GM18505 (cell line): Measurements from ENCODE around the gene SBK1.

Source experiments
- ATAC-seq: cut with Tn5 transposase; IDR thresholded peaks from one replicate; pipeline ENCODE4 v1.9.1; 2021; ENCODE audit not compliant: unreplicated experiment
- POLR2A ChIP-seq: IDR thresholded peaks from 4 replicates; pipeline ENCODE4 v1.6.1; 2011; ENCODE audit warnings: borderline replicate concordance; ENCODE audit not compliant: insufficient read depth, insufficient read length; ENCODE audit errors: extremely low read depth

Gene SBK1

DNA sequence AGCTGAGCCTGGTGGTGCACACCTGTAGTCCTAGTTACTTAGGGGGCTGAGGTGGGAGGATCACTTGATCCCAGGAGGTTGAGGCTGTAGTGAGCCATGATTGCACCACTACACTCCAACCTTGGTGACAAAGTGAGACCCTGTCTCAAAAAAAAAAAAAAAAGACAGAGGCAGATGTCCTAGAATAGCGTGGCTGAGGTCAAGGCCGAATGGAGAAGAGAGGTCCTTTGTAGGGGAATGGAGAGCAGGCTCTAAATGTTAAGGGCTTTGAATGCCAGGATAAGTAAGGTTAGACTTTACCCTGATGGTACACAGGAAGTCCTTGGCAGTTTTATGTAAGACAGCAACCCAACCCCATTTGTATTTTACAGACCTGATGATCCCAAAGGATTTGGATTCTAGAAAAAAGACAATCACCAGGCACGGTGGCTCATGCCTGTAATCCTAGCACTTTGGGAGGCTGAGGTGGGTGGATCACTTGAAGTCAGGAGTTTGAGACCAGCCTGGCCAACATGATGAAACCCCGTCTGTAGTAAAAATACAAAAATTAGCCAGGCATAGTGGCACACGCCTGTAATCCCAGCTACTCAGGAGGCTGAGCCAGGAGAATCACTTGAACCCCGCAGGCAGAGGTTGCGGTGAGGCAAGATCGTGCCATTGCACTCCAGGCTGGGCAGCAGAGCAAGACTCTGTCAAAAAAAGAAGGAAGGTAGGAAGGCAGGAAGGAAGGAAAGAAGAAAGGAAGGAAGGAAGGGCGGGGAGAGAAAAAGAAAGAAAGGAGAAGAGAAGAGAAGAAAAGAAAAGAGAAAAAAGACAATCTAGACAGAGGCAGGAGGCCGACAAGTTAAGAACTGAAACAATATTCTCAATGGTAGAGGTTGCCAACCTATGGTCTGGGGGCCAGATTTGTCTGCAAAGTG is 2.1 kb upstream of the SBK1 start:
- no peak for TF ChIP-seq POLR2A
- no peak for ATAC-seq

- ATAC-seq = no peak
- no peak for TF ChIP-seq POLR2A
Measured at GRCh38 chr16:28290859-28291254, 1.5 kb upstream of the SBK1 start.

- no peak for TF ChIP-seq POLR2A
- ATAC-seq = peak; percentile 15
Measured at GRCh38 chr16:28292731-28293600, 641 bp downstream of the SBK1 start.

- no peak for TF ChIP-seq POLR2A
- ATAC-seq = no peak
Measured at GRCh38 chr16:28293601-28293960, 1.3 kb downstream of the SBK1 start.

DNA sequence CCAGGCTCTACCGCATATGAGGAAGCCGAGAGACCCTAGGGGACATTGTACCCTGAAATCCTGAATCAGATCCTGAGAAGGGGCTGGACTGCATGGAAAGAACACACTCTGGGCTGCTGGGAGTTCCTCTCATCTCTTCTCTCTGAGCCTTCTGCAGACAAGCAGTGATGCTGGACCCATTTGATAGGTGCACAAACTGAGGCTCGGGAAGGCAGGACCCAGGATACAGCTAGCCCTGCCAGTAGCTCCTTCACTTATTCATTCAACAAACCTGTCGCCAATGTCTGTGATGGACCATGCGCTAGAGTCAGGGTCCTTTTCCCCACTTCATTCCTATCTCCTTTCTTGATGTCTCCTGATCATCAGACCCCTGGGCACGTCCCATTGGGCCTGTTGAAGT is 1.9 kb downstream of the SBK1 start:
- ATAC-seq = no peak
- no peak for TF ChIP-seq POLR2A

- no peak for TF ChIP-seq POLR2A
- no peak for ATAC-seq
Measured at GRCh38 chr16:28295276-28295675, 3.0 kb downstream of the SBK1 start.

- no peak for TF ChIP-seq POLR2A
- no peak for ATAC-seq
Measured at GRCh38 chr16:28297308-28297707, 5.0 kb downstream of the SBK1 start.

DNA sequence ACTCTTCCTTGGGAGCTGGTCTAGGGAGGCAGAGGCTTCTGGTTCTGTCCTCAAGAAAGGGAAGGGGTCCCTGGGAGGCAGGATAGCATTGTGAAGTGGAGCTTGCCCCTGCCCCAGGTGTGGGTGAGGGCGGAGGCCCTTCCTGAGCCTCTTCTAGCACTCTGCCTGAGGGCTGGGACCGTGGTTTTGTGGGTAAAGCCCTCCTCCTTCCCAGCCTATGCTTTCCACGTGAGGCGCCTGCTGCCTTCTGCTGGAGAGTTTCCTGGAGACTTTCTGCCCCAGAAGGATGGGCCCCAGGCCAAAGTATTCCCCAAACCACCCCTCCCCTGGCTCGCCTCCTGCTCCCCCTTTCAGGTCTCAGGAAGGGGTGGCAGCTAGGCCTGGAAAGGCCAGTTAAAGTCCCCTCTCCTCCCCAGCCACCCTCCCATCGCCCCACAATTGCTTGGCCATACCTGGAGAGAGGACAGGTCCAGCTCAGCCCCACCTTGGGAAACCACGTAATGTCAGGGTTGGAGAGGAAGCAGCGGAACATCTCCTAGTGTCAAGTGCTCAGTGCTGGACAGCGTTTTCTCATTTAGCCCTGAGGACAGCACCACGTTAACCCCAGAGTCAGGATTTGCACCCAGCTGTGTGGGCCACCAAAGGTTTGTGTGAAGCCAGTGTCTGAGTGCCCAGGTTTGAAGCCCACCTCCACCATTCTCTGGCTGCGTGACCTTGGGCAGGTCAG is 5.6 kb downstream of the SBK1 start:
- no peak for ATAC-seq
- TF ChIP-seq POLR2A = no peak

DNA sequence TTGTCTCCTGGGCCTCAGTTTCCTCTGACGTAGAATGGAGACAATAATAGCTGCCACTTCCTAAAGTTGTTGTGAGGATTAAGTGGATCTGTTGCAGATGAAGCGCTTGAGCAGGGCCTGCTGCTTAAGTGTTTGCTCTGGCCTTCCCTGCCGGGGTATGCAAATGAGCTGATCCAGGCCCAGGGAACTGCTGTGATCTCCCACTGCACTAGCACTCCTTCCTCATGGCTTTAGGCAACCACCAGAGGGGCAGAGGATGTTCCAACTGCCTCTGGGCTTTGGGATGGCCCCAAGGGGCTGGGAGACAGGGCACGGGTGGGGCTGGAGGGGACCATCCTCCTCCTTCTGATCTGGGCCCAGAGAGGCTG is 6.2 kb downstream of the SBK1 start:
- ATAC-seq = no peak
- TF ChIP-seq POLR2A = no peak

- TF ChIP-seq POLR2A = no peak
- ATAC-seq = no peak
Measured at GRCh38 chr16:28300327-28300726, 8.0 kb downstream of the SBK1 start.

GRCh38 chr16:28301154-28301553 is 8.8 kb downstream of the SBK1 start:
- no peak for ATAC-seq
- TF ChIP-seq POLR2A = no peak

- no peak for ATAC-seq
Measured at GRCh38 chr16:28301620-28302019, 9.3 kb downstream of the SBK1 start.

GRCh38 chr16:28303132-28303531 is 10.8 kb downstream of the SBK1 start:
- no peak for ATAC-seq
- no peak for TF ChIP-seq POLR2A

More at GRCh38 chr16:28301620-28302019, 9.3 kb downstream of the SBK1 start:
- TF ChIP-seq POLR2A = no peak
